Ishikawa (cell line): Measurements from ENCODE around the gene DIPK1B.

Source experiments
- CEBPB ChIP-seq: IDR thresholded peaks from 2 replicates; pipeline ENCODE4 v1.6.1; 2012
- CREB1 ChIP-seq: IDR thresholded peaks from 2 replicates; pipeline ENCODE4 v1.6.1; 2012; ENCODE audit warnings: low read depth
- EGR1 ChIP-seq: IDR thresholded peaks from 2 replicates; pipeline ENCODE4 v1.6.1; 2012
- EP300 ChIP-seq: IDR thresholded peaks from 2 replicates; pipeline ENCODE4 v1.6.1; 2012; ENCODE audit warnings: borderline replicate concordance
- FOXM1 ChIP-seq: IDR thresholded peaks from 2 replicates; pipeline ENCODE4 v1.6.1; 2012; ENCODE audit warnings: low read depth, borderline replicate concordance
- NFIC ChIP-seq: IDR thresholded peaks from 2 replicates; pipeline ENCODE4 v1.6.1; 2012
- RAD21 ChIP-seq: IDR thresholded peaks from 2 replicates; pipeline ENCODE4 v1.6.1; 2012; ENCODE audit warnings: low read depth
- TAF1 ChIP-seq: IDR thresholded peaks from 2 replicates; pipeline ENCODE4 v1.6.1; 2012; ENCODE audit warnings: low read depth, mild to moderate bottlenecking
- TCF12 ChIP-seq: IDR thresholded peaks from 2 replicates; pipeline ENCODE4 v1.6.1; 2012; ENCODE audit warnings: low read depth
- TEAD4 ChIP-seq: IDR thresholded peaks from 2 replicates; pipeline ENCODE4 v1.6.1; 2012
- YY1 ChIP-seq: IDR thresholded peaks from 2 replicates; pipeline ENCODE4 v1.6.1; 2012; ENCODE audit warnings: low read depth
- ZBTB7A ChIP-seq: IDR thresholded peaks from 2 replicates; pipeline ENCODE4 v1.6.1; 2012; ENCODE audit warnings: low read depth
- TF ChIP-seq, protein P1 (sequence below): IDR thresholded peaks from 2 replicates; pipeline ENCODE4 v1.6.1; 2012
- TF ChIP-seq, protein P2 (sequence below): IDR thresholded peaks from 2 replicates; pipeline ENCODE4 v1.6.1; 2012; ENCODE audit warnings: low read depth, mild to moderate bottlenecking
- TF ChIP-seq, protein P3 (sequence below): IDR thresholded peaks from 2 replicates; pipeline ENCODE4 v1.6.1; 2012

Gene DIPK1B

DNA sequence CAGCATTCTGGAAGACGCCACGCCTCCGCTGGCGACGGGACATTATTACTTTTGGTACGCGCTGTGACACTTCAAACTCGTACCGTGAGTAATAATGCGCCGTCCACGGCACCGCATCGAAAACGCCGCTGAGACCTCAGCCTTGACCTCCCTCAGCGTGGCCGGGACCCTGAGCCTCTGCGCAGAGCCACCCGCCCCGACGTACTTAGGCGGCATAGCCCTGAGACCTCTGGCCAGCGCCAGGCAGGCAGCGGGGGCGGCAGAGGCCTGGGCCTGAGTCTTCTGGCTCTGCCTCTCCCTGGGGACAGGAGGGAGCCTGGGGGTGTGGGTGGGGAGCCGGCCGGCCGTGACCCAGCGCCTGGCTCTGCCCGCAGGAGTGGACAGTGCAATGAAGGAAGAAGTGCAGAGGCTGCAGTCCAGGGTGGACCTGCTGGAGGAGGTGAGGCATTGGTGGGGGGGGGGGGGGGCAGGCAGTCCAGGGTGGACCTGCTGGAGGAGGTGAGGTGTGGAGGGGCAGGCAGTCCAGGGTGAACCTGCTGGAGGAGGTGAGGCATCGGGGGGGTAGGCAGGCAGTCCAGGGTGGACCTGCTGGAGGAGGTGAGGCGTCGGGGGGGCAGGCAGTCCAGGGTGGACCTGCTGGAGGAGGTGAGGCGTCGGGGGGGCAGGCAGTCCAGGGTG lies 41.7 kb upstream of the DIPK1B start:
- TF ChIP-seq CREB1 (no peak), EGR1 (peak; percentile 32)

DNA sequence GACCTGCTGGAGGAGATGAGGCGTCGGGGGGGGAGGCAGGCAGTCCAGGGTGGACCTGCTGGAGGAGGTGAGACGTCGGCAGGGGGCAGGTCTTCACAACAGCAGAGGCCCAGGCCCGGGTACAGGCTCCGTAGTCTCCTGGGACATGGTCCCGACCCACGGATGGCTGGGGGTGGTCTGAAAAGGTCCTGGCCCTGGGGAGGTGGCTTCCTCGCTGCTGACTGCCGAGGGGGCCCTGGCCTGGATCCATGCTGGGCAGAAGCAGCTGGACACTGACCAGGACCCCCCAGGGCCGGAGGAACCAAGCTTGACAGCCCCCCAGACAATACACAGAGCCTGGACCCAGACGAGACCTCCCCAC lies 41.1 kb upstream of the DIPK1B start:
- TF ChIP-seq RAD21 = no peak
- TF ChIP-seq TEAD4 = no peak
- no peak for TF ChIP-seq EGR1

DNA sequence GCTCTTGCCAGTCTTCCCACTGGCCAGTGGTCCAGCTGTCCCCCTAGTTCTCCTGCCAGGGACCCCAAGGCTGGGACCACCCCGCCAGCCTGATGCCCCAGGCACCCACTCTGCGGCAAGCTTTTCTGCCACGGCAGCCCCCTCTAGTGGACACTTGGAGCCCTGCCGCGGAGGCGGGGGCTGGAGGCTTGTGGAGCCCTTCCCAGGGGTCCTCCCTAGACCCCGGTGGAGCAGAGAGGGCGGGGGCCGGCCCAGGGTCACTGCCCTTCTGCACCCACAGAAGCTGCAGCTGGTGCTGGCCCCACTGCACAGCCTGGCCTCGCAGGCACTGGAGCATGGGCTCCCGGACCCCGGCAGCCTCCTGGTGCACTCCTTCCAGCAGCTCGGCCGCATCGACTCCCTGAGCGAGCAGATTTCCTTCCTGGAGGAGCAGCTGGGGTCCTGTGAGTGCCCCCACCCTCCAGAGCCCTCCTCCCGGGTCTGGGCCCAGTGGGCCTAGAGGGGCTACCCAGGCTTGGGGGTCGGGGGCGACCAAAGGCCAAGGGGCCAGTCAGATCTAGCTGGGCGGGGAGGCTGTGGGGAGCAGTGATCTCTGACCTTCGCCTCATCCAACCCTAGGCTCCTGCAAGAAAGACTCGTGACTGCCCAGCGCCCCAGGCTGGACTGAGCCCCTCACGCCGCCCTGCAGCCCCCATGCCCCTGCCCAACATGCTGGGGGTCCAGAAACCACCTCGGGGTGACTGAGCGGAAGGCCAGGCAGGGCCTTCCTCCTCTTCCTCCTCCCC lies 40.5 kb upstream of the DIPK1B start:
- TF ChIP-seq, protein P1, sequence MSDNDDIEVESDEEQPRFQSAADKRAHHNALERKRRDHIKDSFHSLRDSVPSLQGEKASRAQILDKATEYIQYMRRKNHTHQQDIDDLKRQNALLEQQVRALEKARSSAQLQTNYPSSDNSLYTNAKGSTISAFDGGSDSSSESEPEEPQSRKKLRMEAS = no peak
- TF ChIP-seq ZBTB7A (peak; percentile 81), TAF1 (no peak), RAD21 (peak; percentile 47)

DNA sequence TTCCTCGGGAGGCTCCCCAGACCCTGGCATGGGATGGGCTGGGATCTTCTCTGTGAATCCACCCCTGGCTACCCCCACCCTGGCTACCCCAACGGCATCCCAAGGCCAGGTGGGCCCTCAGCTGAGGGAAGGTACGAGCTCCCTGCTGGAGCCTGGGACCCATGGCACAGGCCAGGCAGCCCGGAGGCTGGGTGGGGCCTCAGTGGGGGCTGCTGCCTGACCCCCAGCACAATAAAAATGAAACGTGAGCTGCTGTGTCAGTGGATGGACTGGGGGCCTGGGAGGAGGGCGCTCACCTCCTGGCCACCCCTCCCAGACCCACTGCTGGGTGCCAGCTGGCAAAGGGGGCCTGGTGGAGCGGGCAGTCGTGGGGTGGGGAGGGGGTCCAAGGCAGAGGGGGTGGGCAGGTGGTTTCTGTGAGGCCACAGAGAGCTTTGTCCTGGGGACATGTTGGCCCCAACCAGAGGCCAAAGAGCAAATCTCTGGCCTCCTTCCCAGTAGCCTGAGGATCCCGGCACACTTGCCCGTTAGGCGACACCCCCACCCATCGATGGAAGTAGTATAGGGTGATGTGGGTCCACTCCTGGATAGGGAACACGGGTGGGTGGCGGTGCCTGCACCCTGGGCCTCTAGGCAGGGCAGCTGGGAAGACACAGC lies 39.8 kb upstream of the DIPK1B start:
- TF ChIP-seq FOXM1 = no peak
- TF ChIP-seq TCF12 = no peak
- no peak for TF ChIP-seq CEBPB
- no peak for TF ChIP-seq EGR1
- TF ChIP-seq TEAD4 = no peak

DNA sequence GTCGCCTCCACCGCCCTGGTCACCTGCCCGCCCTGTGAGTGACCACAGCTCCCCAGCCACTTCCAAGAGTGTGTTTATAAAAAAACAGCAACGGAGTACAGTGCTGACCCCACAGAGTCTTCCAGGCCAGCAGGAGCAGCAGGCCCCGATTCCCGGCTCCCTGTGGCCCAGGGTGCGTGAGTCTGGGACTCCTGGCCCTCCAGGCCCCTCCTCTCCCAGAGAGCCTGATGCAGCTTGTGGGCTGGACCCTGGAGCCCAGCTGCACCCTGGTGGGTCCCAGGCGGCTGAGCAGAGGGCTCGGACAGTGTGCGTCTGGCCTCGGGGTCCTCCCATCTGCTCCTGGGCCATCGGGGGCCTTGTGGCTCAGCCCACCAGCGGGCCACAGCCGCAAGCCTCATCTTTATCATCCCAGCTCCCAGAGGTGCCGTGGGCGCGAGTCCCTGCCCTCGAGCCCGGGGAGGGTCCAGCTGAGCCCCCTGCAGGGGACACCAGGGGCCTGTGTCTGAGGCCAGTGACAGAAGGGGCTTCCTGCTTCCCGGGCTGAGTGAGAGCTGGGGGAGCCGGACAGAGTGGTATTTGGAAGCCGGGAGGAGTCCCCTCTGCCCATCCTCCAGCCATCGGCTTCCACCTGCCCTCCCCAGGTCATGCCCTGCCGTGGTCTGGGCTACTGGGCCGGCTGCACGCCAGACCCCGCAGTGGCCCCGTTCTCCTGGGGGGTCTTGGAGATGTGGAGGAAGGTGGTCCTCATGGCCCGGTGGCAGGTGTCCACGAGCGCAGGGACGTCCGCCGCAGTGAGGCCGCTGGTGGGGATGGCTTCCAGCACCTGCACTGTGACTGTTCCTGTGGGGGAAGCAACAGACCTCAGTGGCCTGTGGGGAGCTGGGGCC lies 39.0 kb upstream of the DIPK1B start:
- TF ChIP-seq, protein P2, sequence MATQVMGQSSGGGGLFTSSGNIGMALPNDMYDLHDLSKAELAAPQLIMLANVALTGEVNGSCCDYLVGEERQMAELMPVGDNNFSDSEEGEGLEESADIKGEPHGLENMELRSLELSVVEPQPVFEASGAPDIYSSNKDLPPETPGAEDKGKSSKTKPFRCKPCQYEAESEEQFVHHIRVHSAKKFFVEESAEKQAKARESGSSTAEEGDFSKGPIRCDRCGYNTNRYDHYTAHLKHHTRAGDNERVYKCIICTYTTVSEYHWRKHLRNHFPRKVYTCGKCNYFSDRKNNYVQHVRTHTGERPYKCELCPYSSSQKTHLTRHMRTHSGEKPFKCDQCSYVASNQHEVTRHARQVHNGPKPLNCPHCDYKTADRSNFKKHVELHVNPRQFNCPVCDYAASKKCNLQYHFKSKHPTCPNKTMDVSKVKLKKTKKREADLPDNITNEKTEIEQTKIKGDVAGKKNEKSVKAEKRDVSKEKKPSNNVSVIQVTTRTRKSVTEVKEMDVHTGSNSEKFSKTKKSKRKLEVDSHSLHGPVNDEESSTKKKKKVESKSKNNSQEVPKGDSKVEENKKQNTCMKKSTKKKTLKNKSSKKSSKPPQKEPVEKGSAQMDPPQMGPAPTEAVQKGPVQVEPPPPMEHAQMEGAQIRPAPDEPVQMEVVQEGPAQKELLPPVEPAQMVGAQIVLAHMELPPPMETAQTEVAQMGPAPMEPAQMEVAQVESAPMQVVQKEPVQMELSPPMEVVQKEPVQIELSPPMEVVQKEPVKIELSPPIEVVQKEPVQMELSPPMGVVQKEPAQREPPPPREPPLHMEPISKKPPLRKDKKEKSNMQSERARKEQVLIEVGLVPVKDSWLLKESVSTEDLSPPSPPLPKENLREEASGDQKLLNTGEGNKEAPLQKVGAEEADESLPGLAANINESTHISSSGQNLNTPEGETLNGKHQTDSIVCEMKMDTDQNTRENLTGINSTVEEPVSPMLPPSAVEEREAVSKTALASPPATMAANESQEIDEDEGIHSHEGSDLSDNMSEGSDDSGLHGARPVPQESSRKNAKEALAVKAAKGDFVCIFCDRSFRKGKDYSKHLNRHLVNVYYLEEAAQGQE = no peak
- no peak for TF ChIP-seq TCF12
- no peak for TF ChIP-seq CREB1
- TF ChIP-seq EP300 = no peak
- no peak for TF ChIP-seq TEAD4
- TF ChIP-seq EGR1 = no peak
- no peak for TF ChIP-seq YY1

DNA sequence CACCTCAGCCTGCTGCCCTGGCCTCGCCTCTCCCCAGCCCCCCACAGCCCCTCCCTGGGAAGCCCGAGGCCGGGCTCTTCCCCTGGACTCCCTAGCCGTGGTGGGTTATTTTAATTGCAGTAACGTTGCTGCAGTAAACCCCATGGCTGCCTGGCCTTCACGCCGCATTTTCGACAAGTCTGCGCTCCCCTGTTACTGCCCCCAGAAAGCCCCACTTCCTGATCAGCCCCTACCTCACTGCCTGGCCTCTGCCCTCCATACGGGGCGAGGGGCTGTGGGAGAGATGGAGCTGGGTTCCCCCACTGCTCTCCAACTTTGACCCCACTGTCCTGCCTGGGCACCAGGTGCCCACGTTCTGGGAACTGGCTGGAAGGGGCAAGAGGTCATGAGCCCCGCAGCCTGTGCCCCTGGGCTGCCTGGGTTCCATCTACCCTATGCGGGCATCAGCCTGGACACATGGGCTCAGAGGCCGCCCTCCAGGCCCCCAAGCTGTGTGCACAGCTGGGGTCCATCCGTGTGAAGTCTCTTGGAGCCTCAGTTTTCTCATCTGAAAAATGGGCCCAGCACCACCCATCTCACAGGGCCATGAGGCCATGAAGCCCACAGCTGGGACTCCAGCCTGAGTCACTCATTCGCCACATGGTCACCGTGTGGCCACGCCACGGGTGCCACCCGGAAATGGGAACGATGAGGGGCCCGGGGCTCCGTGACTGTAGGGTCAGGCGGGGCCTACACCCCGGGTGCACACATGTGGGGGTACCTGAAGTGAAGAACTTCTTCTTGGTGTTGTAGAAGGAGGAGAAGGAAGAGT lies 38.2 kb upstream of the DIPK1B start:
- TF ChIP-seq CEBPB (no peak), RAD21 (no peak), ZBTB7A (no peak), NFIC (no peak), TAF1 (no peak), TEAD4 (no peak), EGR1 (no peak), CREB1 (no peak)
- TF ChIP-seq, protein P1 = no peak
- TF ChIP-seq, protein P3, sequence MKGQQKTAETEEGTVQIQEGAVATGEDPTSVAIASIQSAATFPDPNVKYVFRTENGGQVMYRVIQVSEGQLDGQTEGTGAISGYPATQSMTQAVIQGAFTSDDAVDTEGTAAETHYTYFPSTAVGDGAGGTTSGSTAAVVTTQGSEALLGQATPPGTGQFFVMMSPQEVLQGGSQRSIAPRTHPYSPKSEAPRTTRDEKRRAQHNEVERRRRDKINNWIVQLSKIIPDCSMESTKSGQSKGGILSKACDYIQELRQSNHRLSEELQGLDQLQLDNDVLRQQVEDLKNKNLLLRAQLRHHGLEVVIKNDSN = no peak

DNA sequence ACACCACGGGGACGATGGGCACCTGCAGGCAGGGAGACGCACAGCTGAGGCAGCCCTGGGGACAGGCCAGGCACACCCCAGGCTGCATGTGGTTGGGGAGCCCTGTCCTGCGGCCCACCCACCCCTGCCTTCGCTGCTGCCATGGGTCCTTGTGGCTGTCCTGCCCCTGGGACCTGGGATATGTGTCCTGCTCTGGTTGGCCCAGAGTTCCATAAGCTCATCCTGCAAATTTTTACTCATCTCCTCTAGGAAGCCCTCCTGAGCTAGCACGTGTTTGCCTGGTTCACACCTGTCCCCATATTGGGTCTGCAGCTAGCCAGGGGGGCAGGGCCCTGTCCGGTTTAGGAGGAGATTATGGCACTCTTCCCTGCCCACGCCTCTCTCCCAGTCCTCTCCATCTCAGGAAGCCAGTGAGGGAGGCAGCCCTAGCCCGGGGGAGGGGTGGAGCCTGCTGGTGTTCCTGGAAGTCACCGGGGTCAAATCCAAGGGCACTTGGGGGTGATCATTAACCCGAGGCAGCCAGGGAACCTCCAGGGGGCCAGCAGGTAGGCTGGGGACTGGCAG lies 37.5 kb upstream of the DIPK1B start:
- TF ChIP-seq, protein P3 = no peak
- TF ChIP-seq EP300 (no peak), CEBPB (no peak), EGR1 (no peak), FOXM1 (no peak), YY1 (no peak), RAD21 (no peak), TEAD4 (no peak)
- TF ChIP-seq, protein P1 = no peak
